Activated CD4-positive, CD25-positive, alpha-beta regulatory T cell (primary cell): Measurements from ENCODE around the gene EPB41L1.

ENCODE experiments used
- DNase-seq, 4 experiments: peaks; one replicate each; lab custom pipeline; 2025; lab: John Stamatoyannopoulos, UW

The EPB41L1 gene

DNA sequence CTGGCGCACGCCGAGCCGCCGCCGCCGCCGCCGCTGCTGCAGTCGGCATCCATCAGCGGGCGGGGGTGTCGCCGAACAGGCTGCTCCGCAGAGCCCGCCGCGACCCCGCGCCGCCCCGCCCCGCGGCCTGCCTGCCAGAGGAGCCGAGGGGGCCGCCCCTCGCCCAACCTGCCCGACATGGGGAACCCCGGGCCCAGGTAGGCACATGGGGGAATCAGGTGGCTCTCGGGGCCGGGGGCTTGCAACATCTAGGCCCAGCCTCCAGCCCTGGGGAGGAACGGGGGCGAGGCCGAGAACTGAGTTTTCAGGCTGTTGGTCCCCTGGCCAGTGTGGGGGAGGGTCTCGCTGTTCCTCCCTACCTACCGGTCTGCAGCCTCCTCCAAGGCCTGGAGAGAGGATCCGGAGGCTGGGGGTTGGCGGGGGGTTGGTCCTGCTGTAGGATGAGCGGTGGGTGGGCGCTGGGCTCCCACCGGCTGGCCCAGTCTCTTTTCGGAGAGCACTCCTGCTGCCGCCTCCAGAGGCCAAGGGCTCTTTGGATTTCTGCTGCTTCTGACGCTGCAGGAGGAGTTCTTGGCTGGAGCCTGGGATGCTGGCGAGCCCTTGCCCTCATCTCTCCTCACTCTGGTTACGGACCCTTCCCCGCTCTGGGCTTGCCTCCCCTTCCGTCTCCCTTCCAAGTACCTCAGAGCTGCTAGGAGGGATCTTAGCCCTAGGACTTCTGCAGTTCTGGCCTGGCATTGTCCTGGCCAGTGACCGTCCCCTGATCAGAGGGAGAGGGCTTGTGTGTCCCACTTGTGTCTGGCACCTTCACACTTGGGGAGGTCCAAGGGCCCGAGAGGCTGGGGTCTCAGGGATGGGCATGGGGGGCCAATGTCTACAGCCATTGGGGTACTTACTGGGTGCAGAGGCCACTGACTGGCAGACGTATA, at the start of gene EPB41L1:
Gene EPB41L1 (plus strand): TSS at position 41 of the 929 bp plus-strand sequence. CDS start 19,038 bp downstream, outside the sequence.
- no peak for DNase-seq

GRCh38 chr20:36104856-36105255, 49.7 kb upstream of the EPB41L1 start:
- no peak for DNase-seq

GRCh38 chr20:36105711-36106226, 48.8 kb upstream of the EPB41L1 start:
- no peak for DNase-seq

GRCh38 chr20:36106606-36107005, 47.9 kb upstream of the EPB41L1 start:
- no peak for DNase-seq

DNA sequence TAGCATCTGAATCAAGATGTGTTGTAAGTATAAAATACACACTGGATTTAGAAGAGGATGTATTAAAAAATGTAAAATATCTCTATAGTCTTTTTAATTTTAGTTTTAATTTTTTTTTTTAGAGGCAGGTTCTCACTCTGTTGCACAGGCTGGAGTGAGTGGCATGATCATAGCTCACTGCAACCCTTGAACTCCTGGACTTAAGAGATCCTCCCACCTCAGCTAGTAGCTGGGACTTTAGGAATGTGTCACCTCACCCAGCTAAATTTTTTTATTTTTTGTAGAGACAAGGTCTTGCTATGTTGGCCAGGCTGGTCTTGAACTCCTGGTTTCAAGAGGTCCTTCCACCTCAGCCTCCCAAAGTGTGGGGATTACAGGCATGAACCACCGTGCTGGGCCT, 46.7 kb upstream of the EPB41L1 start:
- no peak for DNase-seq

DNA sequence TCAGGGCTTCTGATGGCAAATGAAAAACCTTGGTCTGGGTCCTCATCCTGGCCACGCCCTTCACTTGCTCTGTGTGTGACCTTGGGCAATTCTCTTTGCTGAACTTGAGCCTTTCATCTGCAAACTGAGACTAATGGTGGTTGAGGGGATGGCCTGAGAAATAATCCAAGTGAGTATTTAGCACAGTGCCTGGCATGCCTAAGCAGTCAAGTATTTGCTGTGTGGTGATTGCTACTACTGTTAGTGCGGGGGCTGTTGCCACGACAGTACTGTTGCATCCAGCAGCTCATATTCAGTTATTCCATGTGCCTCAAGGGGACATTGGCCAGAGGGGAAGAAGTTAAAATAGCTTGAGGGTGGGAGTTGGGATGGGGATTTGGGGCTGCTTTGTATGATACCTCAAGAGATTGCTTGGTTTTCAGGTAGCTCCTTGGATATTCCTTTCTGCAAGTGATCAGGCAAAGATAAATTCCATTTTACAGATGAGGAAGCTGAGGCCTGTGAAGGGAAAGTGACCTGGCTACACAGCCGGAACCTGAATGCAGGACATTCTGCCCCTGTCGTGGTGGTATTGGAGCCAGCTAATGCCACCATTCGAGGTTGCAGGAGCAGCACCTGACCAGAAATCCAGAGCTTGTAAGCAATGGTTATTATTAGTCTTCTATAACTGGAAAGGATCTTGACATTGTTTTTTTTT, 45.1 kb upstream of the EPB41L1 start:
- DNase-seq = no peak

GRCh38 chr20:36110994-36111393, 43.5 kb upstream of the EPB41L1 start:
- no peak for DNase-seq

DNA sequence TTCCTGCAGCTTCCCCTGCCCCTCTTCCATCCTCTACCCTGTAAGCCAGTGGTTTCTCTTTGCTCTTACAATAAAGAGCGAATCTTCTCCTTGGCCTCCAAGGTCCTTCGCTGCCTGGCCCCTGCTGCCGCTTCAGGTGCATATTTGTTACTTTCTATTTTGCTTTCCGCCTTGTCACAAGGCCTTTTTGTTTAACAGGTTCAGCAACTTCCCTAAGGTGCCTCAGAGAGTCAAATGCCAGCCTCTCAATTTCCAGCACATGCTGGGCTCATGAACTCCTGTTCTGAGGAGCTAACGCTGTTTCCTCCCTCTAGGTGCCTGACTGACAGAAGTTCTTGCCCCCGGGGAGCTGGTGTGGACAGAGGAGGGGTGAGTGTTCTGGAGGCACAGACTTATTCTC, 42.4 kb upstream of the EPB41L1 start:
- DNase-seq = no peak

DNA sequence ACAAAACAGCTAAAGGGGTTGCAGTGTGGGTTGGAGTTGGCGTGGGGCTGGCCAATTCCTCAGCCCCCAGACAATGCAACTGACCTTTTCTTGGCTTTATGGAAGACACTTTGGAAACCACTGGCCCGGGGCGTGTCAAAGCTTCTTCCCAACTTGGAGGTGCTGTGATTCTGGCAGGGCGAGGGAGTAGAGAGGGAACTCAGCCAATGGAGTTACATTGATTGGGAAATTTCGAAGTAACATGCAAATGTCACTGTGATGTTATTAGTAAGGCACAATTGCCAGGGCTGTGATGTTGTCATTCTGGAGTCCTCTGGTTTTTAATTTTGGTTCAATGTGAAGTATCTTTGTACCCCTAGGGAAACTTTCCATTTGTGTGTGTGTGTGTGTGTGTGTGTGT, 41.5 kb upstream of the EPB41L1 start:
- DNase-seq = no peak

- no peak for DNase-seq
Measured at GRCh38 chr20:36113566-36114250, 40.8 kb upstream of the EPB41L1 start.

- DNase-seq = no peak
Measured at GRCh38 chr20:36114707-36115106, 39.8 kb upstream of the EPB41L1 start.

DNA sequence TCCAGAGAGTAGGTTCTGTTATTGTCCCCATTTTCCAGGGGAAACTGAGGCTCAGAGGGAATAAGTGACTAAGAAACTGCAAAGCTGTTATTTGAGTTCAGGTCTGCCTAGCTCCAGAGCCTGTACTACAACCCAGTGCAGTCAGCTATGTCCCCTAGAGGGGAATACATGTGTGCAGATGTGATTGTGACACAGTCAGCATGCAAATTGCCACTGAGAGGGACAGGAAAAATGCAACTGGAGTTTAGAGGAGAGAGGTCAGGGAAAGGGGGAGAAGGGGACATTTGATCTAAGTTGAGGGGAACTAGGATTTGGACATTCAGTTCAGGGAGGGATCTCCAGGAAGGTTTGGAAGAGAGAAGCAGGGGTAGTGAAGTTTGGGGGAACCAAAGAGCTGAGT, 38.6 kb upstream of the EPB41L1 start:
- no peak for DNase-seq

DNA sequence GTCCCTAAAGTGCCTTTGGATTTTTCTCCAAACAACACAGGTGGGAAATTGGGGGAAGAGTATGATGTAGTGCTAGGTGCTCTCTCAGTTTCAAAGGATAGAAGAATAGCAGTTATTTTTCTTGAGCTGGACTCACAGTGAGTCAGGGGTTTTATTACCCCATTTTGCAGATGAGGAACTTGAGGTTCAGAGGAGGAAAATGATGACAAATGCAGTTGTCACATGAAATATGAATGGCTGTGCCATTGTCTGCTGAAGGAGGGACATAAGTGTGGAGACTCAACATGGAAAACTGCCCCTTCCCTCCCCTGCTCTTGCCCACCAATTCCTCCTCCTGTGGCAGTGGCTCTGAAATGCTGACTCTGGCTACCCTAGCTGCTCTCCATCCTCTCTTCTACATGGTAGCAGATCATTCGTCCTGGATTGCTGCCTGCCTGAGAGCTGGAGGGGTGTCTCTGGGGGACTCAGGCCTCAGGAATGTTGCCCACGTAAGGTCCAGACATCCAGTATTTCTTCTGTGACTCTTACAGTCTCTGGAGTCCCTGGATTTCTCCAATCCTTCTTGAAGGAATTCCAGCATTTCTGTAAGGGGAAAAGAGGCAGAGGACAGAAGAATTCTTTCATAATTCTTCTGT, 37.6 kb upstream of the EPB41L1 start:
- DNase-seq = no peak

DNA sequence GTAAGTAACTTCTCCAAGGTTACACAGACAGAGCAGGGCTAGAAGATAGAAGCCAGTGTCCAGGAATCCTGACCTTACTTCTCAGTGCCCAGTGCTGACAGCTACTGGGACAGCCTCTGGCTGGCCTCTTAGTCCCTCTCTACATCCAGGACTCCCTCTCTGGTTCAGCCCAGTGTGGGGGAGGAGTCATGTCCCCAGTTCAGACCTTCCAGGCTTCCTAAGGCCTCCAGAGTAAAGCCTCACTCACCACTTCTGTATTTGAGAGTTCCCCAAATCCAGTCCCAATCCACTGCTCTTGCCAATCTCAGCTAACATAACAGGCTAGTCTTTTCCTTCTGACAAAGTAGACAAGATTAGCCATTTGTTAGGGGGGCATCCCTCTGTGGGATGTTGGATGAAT, 36.9 kb upstream of the EPB41L1 start:
- DNase-seq = no peak

DNA sequence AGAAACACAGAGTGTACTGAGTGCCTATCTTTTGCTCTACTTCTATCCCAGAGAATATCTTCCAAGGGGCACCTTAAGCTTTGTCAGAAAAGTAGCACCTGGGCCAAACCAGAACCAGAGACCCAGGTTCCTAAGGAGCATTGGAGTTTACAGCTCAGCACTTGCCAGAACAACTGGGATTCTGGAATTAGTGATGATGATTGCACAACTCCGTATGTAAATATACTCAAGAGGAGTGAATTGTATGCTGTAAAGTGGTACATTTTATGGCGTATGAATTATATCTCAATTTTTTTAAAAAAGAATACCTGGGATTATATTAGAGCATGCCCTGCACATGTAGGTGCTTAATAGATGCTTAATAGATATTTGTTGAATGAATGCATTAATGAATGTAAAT, 36.2 kb upstream of the EPB41L1 start:
- no peak for DNase-seq

DNA sequence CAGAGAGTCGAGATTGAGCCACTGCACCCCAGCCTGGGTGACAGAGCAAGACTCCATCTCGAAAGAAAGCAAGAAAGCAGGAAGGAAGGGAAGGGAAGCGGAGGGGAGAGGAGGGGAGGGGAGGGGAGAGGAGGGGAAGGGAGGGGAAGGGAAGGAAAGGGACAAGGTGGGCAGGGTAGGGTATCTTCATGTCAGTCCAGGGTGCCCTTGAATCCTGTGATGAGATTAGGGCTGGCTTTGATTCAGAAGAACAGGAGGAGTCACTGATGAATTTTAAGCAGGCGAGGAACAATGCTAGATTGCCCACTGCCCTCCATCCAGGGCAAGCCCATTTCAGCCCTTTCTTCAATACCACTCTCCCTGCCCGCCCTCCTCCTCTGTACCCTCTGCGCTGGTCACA, 35.0 kb upstream of the EPB41L1 start:
- DNase-seq = no peak

DNA sequence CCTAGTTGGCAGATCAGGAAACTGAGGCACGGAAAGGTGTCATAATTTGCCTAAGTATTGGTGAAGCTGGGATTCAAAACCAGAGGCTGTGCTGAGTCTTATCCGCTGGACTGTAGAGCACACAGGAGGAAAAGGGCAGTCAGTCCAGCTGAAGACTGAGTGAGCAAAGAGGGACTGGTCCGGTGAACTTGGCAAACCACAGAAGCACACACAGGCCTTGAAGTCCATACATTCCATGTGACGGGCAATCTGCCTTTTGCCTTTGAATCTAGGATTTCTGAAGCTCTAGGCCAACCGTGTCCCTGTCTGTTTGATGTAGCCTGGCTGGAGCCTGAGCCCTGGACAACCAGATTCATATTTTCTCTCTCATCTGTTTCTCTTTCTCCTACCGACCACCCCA, 34.3 kb upstream of the EPB41L1 start:
- DNase-seq = no peak

- no peak for DNase-seq
Measured at GRCh38 chr20:36120991-36121390, 33.5 kb upstream of the EPB41L1 start.

DNA sequence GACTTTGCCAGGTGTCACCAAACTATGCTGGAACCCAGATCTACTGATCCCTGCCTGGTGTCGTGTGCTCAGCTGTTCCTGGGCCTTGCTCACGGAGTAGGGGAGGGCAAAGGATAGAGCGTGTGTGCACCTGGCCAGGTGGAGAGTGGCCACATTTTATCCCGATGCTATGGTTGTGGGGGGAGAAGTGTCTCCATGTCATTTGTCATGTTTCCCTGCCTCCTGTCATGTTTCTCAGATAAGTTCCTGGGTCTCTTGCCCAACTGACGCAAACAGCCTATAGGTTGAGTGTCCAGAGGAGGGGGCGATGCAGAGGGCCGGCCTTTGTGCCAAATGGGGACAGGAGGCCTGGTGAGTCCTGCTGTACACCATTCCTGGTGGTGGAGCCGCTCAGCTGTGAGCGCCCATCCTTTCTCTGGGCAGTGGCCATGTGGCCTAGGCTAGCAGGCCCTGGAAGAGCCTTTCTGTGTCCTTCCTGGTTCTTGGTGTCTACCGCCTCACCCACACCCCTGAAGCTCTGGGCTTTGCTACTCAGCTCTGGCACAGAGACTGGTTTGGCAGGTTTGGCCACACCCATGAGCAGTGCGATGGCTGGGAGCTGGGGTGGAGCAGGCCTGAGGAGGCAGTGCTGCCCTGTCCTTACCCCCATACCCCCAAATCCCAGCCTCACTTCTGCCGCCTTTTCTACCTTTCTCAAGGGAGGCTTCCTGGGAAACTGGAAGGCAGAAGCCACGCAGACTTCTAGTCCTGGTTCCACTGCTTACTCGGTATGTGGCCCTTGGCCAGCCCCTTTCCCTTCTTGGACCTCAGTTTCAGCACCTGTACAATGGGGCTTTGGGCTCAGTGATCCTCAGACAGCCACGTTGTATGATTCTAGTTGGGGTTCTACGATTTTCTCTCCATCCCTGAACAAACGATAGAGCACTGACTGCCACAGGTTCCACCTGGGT, 32.3 kb upstream of the EPB41L1 start:
- DNase-seq = no peak

GRCh38 chr20:36122931-36123288, 31.6 kb upstream of the EPB41L1 start:
- no peak for DNase-seq

DNA sequence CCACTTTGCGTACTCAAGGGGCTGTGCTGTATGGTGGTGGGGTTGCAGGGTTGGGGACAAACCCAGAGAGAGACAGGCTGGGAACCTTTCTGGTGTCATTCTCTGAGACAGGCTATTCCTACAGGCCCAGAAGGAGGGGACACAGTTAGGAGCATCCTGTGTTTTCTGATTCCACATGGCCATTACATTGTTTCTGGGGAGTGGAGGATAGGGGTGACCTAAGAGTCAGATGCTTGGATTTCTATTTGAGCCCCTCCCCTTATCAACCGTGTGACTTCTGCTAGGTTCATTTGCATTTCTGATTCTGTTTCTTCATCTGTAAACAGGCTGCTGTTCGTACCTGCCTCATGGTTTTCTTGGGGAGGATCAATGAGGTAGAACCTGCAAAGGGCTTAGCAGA, 29.4 kb upstream of the EPB41L1 start:
- DNase-seq = no peak
